GM19467 (cell line): ENCODE measurements around the gene CFD.
"Not testable (repeated sequence)": the region's sequence is repeated elsewhere in the genome, so short reads cannot be mapped to it uniquely, and the experiment has no call there.

Experiments used
- ATAC-seq: cut with Tn5 transposase; IDR thresholded peaks from one replicate; pipeline ENCODE4 v1.9.1; 2021; ENCODE audit warnings: mild to moderate bottlenecking, moderate library complexity; ENCODE audit not compliant: unreplicated experiment

CFD gene

DNA sequence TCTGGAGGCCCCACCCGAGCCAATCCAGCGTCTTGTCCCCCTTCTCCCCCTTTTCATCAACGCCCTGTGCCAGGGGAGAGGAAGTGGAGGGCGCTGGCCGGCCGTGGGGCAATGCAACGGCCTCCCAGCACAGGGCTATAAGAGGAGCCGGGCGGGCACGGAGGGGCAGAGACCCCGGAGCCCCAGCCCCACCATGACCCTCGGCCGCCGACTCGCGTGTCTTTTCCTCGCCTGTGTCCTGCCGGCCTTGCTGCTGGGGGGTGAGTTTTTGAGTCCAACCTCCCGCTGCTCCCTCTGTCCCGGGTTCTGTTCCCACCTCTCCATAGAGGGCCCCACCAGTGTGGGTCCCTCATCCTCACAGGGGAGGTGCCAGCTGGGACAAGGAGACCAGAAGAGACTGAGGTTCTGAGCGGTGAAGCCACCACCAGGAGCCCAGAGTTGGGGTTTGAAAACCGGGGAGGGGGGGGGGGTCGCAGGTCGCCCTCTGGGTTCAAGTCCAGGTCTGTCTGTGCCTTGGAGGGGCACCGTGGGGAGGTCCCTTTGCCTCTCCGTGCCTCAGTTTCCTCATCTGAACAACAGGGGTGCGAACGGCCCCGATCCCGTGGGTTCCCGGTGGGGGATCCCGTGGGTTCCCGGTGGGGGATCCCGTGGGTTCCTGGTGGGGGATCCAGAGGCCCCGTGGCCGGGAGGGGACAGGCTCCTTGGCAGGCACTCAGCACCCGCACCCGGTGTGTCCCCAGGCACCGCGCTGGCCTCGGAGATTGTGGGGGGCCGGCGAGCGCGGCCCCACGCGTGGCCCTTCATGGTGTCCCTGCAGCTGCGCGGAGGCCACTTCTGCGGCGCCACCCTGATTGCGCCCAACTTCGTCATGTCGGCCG, 7.1 kb upstream of the CFD start, which contains the start of gene ELANE:
ELANE (plus strand) TSS at position 168 of the 878 bp plus-strand sequence; CDS start at position 194, 26 bp downstream.
- ATAC-seq = no peak

DNA sequence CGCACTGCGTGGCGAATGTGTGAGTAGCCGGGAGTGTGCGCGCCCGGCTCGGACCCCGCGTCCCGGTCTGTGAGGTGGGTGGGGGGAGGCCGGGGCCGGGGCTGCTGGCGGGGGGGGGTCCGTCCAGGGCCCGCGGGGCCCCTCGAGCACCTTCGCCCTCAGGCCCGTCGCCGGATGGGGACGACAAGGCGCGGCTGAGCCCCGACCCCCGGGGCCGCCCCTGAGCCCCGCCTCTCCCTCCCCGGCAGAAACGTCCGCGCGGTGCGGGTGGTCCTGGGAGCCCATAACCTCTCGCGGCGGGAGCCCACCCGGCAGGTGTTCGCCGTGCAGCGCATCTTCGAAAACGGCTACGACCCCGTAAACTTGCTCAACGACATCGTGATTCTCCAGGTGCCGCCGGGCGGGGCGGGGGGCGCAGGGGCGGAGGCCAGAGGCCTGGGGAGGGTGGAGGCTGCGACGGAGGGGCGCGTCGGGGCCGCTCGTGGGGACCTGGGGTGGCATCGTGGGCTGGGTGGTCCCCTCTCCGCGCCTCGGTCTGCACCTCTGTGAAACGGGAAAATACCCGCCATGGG, 6.4 kb upstream of the CFD start:
- ATAC-seq = no peak

DNA sequence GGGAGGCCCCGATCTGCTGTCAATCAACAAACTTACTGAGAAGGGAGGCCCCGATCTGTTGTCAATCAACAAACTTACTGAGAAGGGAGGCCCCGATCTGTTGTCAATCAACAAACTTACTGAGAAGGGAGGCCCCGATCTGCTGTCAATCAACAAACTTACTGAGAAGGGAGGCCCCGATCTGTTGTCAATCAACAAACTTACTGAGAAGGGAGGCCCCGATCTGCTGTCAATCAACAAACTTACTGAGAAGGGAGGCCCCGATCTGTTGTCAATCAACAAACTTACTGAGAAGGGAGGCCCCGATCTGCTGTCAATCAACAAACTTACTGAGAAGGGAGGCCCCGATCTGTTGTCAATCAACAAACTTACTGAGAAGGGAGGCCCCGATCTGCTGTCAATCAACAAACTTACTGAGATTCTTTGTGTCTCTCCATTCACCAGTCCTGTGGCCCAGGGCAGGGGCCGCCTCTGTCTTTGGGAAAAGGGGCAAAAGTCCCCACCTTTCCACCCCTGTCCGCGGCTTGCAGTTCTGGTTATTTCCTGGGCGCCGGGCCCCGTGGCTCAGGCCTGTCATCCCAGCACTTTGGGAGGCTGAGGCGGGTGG, 5.7 kb upstream of the CFD start:
- not testable (repeated sequence) for ATAC-seq

DNA sequence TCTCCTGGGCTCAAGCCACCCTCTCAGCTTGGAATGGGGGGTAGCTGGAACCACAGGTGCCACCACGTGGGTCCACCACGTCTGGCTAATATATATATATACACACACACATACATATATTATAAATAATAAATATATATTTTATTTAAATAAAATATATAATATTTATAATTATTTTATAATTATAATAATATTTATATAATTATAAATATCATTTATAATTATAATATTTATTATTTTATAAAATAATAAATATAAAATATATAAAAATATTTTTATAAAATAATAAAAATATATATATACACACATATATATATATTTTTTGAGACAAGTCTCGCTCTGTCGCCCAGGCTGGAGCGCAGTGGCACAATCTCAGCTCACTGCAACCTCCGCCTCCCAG, 4.9 kb upstream of the CFD start:
- ATAC-seq = no peak

DNA sequence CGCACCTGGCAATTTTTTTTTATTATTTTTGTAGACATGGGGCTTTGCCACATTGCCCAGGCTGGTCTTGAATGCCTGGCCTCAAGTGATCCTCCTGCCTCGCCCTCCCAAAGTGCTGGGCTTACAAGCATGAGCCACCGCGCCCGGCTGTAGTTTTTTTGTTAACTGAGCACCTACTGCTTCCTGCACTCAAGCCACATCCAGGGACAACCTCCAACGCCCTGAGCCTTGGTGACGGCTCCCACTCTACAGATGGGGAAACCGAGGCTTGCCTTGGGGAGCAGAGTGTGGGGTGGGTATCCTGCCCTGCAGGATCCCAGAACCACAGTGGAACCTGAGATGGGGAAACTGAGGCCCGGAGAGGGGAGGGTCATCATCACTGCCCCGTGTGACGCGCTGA, 4.3 kb upstream of the CFD start:
- ATAC-seq = no peak

DNA sequence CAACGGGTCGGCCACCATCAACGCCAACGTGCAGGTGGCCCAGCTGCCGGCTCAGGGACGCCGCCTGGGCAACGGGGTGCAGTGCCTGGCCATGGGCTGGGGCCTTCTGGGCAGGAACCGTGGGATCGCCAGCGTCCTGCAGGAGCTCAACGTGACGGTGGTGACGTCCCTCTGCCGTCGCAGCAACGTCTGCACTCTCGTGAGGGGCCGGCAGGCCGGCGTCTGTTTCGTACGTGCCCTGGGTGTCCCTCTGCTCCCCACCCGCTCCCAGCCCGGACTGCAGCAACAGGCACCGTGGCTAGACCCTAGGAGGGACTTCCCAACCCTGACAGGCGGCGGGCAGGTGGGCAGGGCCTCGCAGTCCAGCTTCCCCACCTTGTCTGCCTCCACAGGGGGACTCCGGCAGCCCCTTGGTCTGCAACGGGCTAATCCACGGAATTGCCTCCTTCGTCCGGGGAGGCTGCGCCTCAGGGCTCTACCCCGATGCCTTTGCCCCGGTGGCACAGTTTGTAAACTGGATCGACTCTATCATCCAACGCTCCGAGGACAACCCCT, 3.8 kb upstream of the CFD start:
- ATAC-seq = no peak

DNA sequence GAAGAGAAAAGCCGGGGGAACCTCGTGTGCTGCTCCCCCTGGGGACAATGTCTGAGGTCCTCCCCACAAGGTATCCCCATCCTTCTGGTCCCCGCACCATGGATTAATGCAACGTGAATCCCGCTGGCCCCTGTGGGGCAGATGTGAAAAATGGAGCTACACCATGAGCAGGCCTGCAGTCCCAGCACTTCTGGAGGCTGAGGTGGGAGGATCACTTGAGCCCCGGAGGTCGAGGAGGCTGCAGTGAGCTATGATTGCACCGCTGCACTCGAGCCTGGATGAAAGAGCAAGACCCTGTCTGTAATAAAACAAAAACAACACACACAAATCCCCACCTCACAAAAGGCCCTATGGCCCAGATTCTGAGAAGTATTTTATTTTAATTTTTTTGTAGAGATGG, 1.2 kb upstream of the CFD start:
- ATAC-seq = no peak

DNA sequence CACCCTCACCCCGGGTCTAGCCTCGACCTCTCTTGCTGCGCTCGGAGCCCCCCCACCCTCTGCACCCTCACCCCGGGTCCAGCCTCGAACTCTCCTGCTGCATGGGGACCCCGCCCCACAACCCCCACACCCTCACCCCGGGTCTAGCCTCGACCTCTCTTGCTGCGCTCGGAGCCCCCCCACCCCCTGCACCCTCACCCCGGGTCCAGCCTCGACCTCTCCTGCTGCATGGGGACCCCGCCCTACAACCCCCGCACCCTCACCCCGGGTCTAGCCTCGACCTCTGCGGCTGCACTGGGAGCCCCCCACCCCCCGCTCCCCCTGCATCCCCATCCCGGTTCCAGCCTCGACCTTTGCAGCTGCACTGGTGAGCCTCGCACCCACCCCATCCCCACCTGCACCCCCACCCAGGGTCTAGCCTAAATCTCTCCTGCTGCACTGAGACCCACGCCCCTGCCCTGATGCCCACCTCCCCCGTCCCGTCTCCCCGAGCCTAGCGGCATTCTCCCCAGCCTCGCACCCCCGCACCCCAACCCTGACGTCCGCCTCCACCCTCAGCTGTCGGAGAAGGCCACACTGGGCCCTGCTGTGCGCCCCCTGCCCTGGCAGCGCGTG, 1.8 kb downstream of the CFD start:
- ATAC-seq = no peak

DNA sequence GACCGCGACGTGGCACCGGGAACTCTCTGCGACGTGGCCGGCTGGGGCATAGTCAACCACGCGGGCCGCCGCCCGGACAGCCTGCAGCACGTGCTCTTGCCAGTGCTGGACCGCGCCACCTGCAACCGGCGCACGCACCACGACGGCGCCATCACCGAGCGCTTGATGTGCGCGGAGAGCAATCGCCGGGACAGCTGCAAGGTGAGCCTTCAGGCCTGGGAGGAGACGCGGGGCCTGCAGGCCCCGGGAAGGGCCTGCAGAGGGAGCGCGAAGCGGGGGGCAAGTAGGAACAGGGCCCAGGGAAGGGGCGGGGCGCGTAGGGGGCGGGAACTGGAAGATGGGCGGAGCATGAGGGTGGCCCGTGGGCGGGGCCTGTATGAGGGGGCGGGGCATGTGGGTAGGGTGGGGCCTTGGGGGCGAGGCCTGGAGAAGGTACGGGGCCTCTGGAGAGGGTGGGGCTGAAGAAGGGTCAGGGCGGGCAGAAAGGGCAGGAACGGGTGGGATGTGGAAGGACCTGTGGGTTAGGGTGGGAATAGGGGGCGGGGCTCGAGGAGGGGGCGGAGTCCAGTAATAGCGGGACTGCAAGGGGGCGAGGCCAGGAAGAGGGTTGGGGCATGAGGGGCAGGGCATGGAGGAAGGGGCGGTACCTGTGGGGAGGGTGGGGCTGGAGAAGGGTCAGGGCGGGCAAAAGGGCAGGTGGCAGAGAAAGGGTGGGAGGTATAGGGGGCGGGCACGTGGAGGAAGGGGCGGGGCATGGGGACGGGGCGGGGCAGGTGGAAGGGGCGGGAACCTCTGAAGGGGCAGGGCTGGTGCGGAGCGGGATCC, 2.5 kb downstream of the CFD start:
- ATAC-seq = no peak

DNA sequence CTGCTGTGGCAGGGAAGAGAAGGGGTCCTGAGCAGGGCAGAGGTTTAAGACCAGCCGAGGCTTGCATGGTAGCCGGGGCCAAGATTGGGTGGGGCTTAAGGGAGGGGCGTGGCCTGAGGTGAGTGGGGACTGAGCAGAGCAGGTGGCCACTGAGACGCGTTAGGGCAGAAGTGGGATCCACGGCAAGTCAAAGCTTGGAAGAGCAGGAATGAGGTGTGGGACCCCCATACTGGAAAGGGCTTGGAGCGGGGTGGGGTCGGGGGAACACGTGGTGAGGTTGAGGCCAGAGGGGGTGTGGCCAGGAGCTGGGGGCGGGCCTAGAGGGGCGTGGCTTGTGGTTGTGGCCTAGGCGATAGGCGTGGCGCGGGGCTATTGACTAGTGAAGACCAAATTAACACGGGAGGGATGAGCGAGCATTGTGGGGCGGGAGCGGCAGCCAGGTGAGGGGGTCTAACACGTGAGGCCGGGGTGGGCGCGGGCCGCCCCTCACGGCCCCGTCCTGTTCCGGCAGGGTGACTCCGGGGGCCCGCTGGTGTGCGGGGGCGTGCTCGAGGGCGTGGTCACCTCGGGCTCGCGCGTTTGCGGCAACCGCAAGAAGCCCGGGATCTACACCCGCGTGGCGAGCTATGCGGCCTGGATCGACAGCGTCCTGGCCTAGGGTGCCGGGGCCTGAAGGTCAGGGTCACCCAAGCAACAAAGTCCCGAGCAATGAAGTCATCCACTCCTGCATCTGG, 3.3 kb downstream of the CFD start:
- ATAC-seq = no peak

DNA sequence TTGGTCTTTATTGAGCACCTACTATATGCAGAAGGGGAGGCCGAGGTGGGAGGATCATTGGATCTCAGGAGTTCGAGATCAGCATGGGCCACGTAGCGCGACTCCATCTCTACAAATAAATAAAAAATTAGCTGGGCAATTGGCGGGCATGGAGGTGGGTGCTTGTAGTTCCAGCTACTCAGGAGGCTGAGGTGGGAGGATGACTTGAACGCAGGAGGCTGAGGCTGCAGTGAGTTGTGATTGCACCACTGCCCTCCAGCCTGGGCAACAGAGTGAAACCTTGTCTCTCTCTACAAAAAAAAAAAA, 3.8 kb downstream of the CFD start:
- no peak for ATAC-seq

DNA sequence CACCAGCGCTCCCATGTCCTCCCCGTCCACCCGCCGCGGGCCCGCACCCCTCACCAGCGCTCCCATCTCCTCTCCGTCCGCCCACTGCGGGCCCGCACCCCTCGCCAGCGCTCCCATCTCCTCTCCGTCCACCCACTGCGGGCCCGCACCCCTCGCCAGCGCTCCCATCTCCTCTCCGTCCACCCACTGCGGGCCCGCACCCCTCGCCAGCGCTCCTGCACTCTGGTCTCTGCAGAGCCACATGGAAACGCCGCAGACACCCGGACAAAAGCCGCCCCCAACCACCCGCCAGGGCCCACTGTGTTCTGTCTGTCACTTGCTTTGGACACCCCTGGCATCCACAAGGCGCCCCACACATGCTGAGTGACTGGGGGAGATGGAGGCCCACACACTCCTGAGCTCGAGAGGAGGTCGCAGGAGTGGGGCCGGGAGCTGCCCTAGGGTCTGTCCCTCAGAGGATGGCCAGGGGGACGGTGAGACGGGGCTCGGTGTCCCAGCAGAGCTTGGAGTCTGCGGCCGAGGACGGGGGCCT, 7.4 kb downstream of the CFD start:
- no peak for ATAC-seq

DNA sequence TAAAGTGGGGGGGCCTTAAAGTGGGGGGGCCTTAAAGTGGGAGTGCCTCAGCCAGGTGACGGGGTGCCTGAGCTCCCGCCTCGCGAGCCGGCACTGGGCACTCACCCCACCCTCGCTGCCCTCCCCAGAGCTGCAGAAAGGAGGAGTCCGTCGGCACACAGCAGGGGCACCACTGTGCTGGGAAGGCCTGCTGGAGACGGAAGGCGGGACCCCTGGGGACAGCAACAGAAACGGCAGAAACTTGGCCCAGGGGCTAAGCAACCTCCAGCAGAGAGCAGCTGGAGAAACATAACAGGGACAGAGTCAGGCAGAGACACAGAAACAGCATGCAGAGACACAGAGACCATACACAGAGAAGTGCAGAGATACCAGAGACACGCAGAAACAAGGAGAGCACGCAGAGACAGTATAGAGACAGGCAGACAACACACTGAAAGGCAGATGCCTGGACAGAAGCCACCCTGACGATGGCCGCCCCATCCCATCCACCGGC, 7.9 kb downstream of the CFD start:
- no peak for ATAC-seq

DNA sequence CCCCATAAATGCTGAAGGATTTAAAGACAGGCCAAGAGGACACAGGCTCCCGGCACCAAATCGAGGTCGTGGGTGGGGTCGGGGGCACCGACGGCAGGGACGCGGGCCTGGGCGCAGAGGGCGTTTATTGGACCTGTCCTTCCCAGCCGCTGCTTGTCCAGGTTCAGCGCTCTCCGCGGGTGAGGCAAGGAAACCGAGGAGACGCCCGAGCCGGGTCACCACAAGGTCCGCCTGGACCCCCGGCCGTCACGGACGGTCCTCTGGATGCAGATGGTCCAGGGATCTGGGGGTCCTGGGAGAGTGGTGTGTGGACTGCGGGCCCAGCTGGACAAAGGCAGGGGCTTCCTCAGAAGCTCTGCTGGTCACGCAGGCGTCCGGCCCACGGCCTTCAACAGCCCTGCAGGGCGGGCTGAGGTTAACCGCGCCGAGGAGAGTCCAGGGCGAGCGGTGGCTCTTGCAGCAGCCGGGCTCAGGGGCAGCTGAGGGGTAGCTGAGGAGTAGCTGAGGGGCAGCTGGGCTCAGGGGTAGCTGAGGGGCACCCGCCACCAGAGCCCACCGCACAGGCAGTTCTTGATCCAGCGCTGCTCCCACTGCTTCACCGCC, 8.5 kb downstream of the CFD start:
- ATAC-seq = no peak

DNA sequence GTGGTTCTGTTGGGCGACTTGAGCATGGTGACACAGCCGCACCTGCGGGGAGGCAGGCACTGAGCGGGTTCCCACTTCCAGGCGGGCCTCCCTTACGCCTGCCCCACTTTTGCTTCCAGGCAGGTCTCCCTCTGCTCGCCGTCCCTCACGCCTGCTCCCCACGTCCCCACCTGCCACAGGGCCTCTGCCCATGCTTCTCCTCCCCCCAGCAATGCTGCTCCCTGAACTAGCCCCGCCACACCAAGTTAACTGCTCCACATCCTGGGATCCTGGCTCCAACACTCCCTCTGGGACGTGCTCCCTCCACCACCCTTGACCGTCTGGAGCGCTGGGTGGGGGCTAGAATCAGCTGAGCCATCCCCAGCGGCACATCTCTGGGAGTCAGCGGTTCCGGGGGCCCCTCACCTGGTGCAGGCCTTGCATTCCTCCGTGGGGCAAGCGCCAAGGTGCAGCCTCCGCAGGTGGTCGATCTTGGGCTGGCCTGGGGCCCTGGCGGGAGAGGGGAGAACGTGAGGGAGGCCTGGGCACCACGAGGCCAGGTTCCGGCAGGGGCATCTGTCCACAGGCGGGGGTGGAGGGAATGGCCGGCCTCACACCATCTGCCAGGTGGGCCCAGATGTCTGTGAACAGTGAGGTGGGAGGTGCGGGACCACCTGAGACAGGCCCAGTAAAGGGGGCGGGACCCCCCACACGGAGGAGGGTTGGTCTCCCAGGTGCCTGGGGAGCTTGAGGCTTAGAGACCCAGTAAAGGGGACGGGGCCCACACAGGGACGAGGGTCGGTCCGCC, 9.2 kb downstream of the CFD start:
- ATAC-seq = no peak

DNA sequence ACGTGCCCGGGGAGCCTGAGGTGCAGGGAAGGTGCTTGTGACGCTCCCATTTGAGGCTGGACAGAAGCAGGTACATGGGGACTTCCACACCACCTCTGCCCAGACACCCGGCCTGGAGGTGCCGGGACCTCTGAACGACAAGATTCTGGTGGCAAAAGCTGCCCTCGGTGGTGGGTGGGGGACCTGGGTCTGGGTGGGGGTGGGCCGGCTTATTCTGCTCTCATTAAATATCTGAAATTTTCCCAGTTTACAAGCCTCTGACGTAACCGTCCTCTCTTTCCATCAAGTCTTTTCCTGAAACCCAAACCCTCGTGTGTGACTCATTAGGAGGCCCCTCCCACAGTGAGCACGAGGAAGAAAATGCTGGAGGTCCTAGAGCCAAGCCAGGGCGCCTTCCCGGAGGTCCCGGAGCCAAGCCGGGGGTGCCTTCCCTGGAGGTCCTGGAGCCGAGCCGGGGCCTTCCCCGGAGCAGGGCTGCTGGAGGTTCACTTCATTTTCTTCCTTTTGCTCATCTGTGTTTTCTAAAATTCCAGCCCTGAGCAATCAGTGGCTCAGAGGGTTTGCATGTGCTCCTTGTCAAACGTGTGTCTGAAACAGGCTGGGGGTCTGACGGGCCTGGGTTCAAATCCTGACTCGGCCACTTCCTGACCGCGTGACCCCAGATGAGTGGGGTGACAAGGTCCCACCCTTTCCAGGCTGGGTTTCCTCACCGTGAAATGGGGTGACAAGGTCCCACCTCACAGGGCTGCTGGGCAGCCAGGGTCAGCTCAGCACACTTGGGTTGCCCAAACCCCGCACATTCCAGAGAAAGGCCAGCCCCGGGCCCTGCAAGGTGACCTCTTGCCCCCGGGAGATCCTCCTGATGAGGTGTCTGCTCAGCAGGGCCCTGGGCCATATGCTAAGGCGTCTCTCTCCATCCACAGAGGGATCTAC, 10.0 kb downstream of the CFD start:
- no peak for ATAC-seq

DNA sequence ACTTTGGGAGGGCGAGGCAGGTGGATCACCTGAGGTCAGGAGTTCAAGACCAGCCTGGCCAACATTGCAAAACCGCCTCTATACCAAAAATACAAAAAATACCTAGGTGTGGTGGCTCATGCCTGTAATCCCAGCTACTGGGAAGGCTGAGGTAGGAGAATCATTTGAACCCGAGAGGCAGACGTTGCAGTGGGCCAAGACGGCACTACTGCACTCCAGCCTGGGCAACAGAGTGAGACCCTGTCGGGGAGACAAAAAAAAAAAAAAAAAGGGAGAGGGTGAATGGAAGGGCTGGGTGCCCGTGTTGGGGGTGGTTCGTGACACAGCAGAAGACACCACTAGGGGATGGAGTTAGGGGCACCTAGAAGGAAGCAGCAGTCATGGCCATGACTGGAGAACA, 10.8 kb downstream of the CFD start:
- no peak for ATAC-seq
